GM23248 (cell line): Measurements from ENCODE around the gene MTREX. TPM values are rescaled to one million over a fixed set of nuclear protein-coding genes. Genes with fewer than 3 reads are reported as not detected.

Experiments used
- DNase-seq: peaks from one replicate; pipeline ENCODE4 v3.0.0-alpha.2; 2015
- H2AFZ ChIP-seq: fragments of 200-600 bp; sonication (generic); 2 replicates; pipeline ENCODE4 v1.6.1; 2016; ENCODE audit warnings: antibody characterized with exemption
- H3F3A ChIP-seq: fragments of 200-600 bp; sonication (generic); 2 replicates; pipeline ENCODE4 v1.6.1; 2016; ENCODE audit warnings: mild to moderate bottlenecking, antibody characterized with exemption, mixed run types; ENCODE audit not compliant: insufficient read depth
- H3K27ac ChIP-seq: fragments of 200-600 bp; sonication (generic); 2 replicates; pipeline ENCODE4 v1.5.1; 2016; ENCODE audit warnings: mild to moderate bottlenecking
- H3K27me3 ChIP-seq: fragments of 200-600 bp; sonication (generic); replicated peaks from 2 replicates; pipeline ENCODE4 v1.6.1; 2016; ENCODE audit warnings: mild to moderate bottlenecking; ENCODE audit not compliant: insufficient read depth
- H3K36me3 ChIP-seq: fragments of 200-600 bp; sonication (generic); 2 replicates; pipeline ENCODE4 v1.6.1; 2016; ENCODE audit warnings: low read depth, mild to moderate bottlenecking
- H3K4me1 ChIP-seq: fragments of 200-600 bp; sonication (generic); 2 replicates; pipeline ENCODE4 v1.6.1; 2016; ENCODE audit warnings: mild to moderate bottlenecking; ENCODE audit not compliant: insufficient read depth
- H3K4me2 ChIP-seq: fragments of 200-600 bp; sonication (generic); one replicate; pipeline ENCODE4 v1.6.1; 2016; ENCODE audit warnings: mild to moderate bottlenecking; ENCODE audit not compliant: unreplicated experiment
- H3K4me3 ChIP-seq: fragments of 200-600 bp; sonication (generic); 2 replicates; pipeline ENCODE4 v1.5.1; 2016; ENCODE audit warnings: mild to moderate bottlenecking
- H3K79me2 ChIP-seq: fragments of 200-600 bp; sonication (generic); 2 replicates; pipeline ENCODE4 v1.6.1; 2016; ENCODE audit warnings: mild to moderate bottlenecking; ENCODE audit not compliant: insufficient read depth
- H3K9ac ChIP-seq: fragments of 200-600 bp; sonication (generic); 2 replicates; pipeline ENCODE4 v1.6.1; 2016; ENCODE audit warnings: mild to moderate bottlenecking
- H3K9me2 ChIP-seq: fragments of 200-600 bp; sonication (generic); 2 replicates; pipeline ENCODE4 v1.6.1; 2016; ENCODE audit warnings: mixed run types, mild to moderate bottlenecking, moderate library complexity; ENCODE audit not compliant: insufficient read depth
- H3K9me3 ChIP-seq: fragments of 200-600 bp; sonication (generic); one replicate; pipeline ENCODE4 v1.6.1; 2017; ENCODE audit warnings: low read depth
- H4K20me1 ChIP-seq: fragments of 200-600 bp; sonication (generic); 2 replicates; pipeline ENCODE4 v1.6.0; 2016; ENCODE audit not compliant: insufficient read depth
- EZH2 ChIP-seq: fragments of 200-600 bp; sonication (generic); IDR thresholded peaks from 2 replicates; pipeline ENCODE4 v1.6.1; 2018; ENCODE audit warnings: antibody characterized with exemption, mild to moderate bottlenecking; ENCODE audit not compliant: insufficient read depth, poor library complexity, severe bottlenecking
- EZH2phosphoT487 ChIP-seq: fragments of 200-600 bp; sonication (generic); IDR thresholded peaks from 2 replicates; pipeline ENCODE4 v1.6.1; 2018; ENCODE audit warnings: antibody characterized with exemption, moderate library complexity, mild to moderate bottlenecking, low read depth; ENCODE audit not compliant: insufficient read depth
- WGBS, 2 experiments: methylation state at CpG; one replicate each; pipeline ENCODE4 v1.1.6; 2015 to 2017; ENCODE audit warnings: low lambda C conversion rate in 2 of 2, low coverage in 1 of 2; ENCODE audit errors: missing lambda C conversion rate in 2 of 2; 5-methylcytosine and 5-hydroxymethylcytosine counted together
- in situ Hi-C: fragments of 300-500 bp; cut with MboI; formaldehyde crosslinking; loops from 2 replicates; pipeline ENCODE4 v1.15.0; 2020
- polyA plus RNA-seq: library from polyadenylated mRNA; unstranded; fragments of >200 nt; fragmentation: Nextera tagmentation; extraction: Ambion mirVana; gene quantifications from 2 replicates; pipeline ENCODE4 v1.2.1, GENCODE V29; 2016
- total RNA-seq: library from RNA; depleted of rRNA; stranded (reverse); fragments of >200 nt; shearing (Covaris generic); gene quantifications from 2 replicates; pipeline ENCODE4 v1.2.3, GENCODE V29; 2014

The MTREX gene
- total and polyA plus RNA-seq, 2 experiments from 2014 or later, result 26.4 to 41.4 TPM

- Histone ChIP-seq H3K9me2 (no peaks in the 10 kb centered on the region), H3K36me3 (peaks cover 21% of the 10 kb centered on the region; the same call in 1 of the 2 replicates), H3K9me3 (no peaks in the 10 kb centered on the region), H3K27ac (peak overlapping the region; percentile 59), H3K9ac (peak overlapping the region; percentile 32; the same call in 1 of the 2 replicates), H2AFZ (no peak overlapping the region), H3K4me3 (peak overlapping the region; percentile 56), H3K27me3 (no peaks in the 10 kb centered on the region), H3K4me1 (peaks cover 26% of the 10 kb centered on the region), H3K79me2 (peaks cover 90% of the 10 kb centered on the region), H3F3A (peaks cover 52% of the 10 kb centered on the region), H3K4me2 (peak overlapping the region; percentile 53), H4K20me1 (no peaks in the 10 kb centered on the region)
- peak; percentile 95 for DNase-seq
- in situ Hi-C loops, result no loop called here
- TF ChIP-seq EZH2phosphoT487, result peak; percentile 69; the same call in 1 of the 2 replicates
- TF ChIP-seq EZH2, result no peak
- 24 to 26% methylated on average over 4 of the region's 4 CpGs for WGBS, 2 experiments
Measured at GRCh38 chr5:55303238-55303690, 4.5 kb upstream of the MTREX start.

- no peak for DNase-seq
- no peaks in the 10 kb centered on the region for H4K20me1 ChIP-seq
- no peak overlapping the region for H2AFZ ChIP-seq
- no peak overlapping the region for H3K27ac ChIP-seq
- no peaks in the 10 kb centered on the region for H3K9me2 ChIP-seq
- peak overlapping the region; percentile 96; the same call in 1 of the 2 replicates for H3K9ac ChIP-seq
- TF ChIP-seq EZH2phosphoT487 (no peak), EZH2 (no peak)
- H3F3A ChIP-seq, result peaks cover 53% of the 10 kb centered on the region
- H3K27me3 ChIP-seq, result no peaks in the 10 kb centered on the region
- peak overlapping the region; percentile 90; the same call in 1 of the 2 replicates for H3K4me3 ChIP-seq
- H3K79me2 ChIP-seq, result peaks cover 90% of the 10 kb centered on the region
- in situ Hi-C loops, result no loop called here
- peak overlapping the region; percentile 99 for H3K4me2 ChIP-seq
- H3K36me3 ChIP-seq, result peaks cover 19% of the 10 kb centered on the region; the same call in 1 of the 2 replicates
- H3K4me1 ChIP-seq, result peaks cover 33% of the 10 kb centered on the region
- 98% methylated on average over 6 of the region's 6 CpGs for WGBS, 2 experiments
- no peaks in the 10 kb centered on the region for H3K9me3 ChIP-seq
Measured at GRCh38 chr5:55304584-55304983, 3.2 kb upstream of the MTREX start.

- in situ Hi-C loops, result no loop called here
- WGBS, 2 experiments, result 77 to 79% methylated on average over 4 of the region's 4 CpGs
- no peak overlapping the region for H3K27ac ChIP-seq
- peaks cover 19% of the 10 kb centered on the region; the same call in 1 of the 2 replicates for H3K36me3 ChIP-seq
- peaks cover 90% of the 10 kb centered on the region for H3K79me2 ChIP-seq
- no peaks in the 10 kb centered on the region for H4K20me1 ChIP-seq
- H3K4me1 ChIP-seq, result peaks cover 38% of the 10 kb centered on the region
- peak overlapping the region; percentile 99 for H3K4me2 ChIP-seq
- H3K9me3 ChIP-seq, result no peaks in the 10 kb centered on the region
- 0 out of 2 replicates have a peak overlapping the region, but pooled peaks have one; percentile 94 for H2AFZ ChIP-seq
- H3F3A ChIP-seq, result peaks cover 53% of the 10 kb centered on the region
- H3K27me3 ChIP-seq, result no peaks in the 10 kb centered on the region
- H3K9ac ChIP-seq, result peak overlapping the region; percentile 96
- no peaks in the 10 kb centered on the region for H3K9me2 ChIP-seq
- no peak for TF ChIP-seq EZH2phosphoT487
- TF ChIP-seq EZH2, result no peak
- H3K4me3 ChIP-seq, result peak overlapping the region; percentile 90
- no peak for DNase-seq
Measured at GRCh38 chr5:55305345-55305744, 2.4 kb upstream of the MTREX start.

GRCh38 chr5:55306641-55307382, 977 bp upstream of the MTREX start:
- WGBS, 2 experiments, result 2 to 3% methylated on average over 12 of the region's 12 CpGs
- H3K27me3 ChIP-seq, result no peaks in the 10 kb centered on the region
- peak overlapping the region; percentile 96 for H3K9ac ChIP-seq
- H2AFZ ChIP-seq, result peak overlapping the region; percentile 94
- no peaks in the 10 kb centered on the region for H3K9me2 ChIP-seq
- H3K36me3 ChIP-seq, result peaks cover 9% of the 10 kb centered on the region; the same call in 1 of the 2 replicates
- peaks cover 90% of the 10 kb centered on the region for H3K79me2 ChIP-seq
- H3K9me3 ChIP-seq, result no peaks in the 10 kb centered on the region
- no peak for TF ChIP-seq EZH2
- no peak for TF ChIP-seq EZH2phosphoT487
- H4K20me1 ChIP-seq, result no peaks in the 10 kb centered on the region
- peaks cover 53% of the 10 kb centered on the region for H3F3A ChIP-seq
- H3K4me3 ChIP-seq, result peak overlapping the region; percentile 90
- in situ Hi-C loops, result no loop called here
- H3K27ac ChIP-seq, result peak overlapping the region; percentile 97
- DNase-seq, result peak; percentile 47
- H3K4me1 ChIP-seq, result peaks cover 46% of the 10 kb centered on the region
- H3K4me2 ChIP-seq, result peak overlapping the region; percentile 99
